Measurements from ENCODE around the gene RPS6KA2. TPM values are rescaled to one million over a fixed set of nuclear protein-coding genes. Genes with fewer than 3 reads are reported as not detected.
"Not testable (repeated sequence)": the region's sequence is repeated elsewhere in the genome, so short reads cannot be mapped to it uniquely, and the experiment has no call there.

The RPS6KA2 gene
- total and polyA plus RNA-seq, 2 experiments from 2014 or later = 12.5 to 25.3 TPM

DNA sequence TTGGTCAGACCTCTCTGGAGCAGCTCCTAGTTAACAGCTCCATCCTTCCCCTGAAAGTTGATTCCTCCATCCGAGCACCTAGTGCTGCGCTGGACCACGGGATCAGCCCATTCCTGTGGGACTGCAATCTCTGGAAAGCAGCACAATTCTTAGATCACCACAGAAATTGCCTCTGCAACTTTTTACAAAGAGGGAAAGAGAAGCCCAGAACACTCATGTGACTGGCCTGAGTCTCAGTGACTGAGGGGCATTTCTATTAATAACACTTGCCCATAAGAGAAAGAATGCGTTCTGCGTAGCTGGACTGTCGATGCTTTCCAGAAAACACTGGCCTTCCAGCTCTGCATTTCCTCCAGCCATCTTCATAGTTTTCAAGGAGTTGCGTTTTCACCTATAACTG is 262.6 kb downstream of the RPS6KA2 start:
- H3K4me2 ChIP-seq = peak overlapping the region; percentile 13; the same call in 1 of the 2 replicates
- H3K4me3 ChIP-seq = no peak overlapping the region
- Mint-ChIP-seq H3K4me1 (peaks cover 48% of the 10 kb centered on the region), H3K27me3 (ENCODE audit: insufficient read depth, low read depth, poor library complexity) (peaks cover 4% of the 10 kb centered on the region), H3K9me3 (no peaks in the 10 kb centered on the region), H3K27ac (peak overlapping the region; percentile 97), H3K36me3 (ENCODE audit: low read depth) (peaks cover 11% of the 10 kb centered on the region; the same call in 2 of the 3 replicates), H3K4me3 (peak overlapping the region; percentile 13; the same call in 2 of the 3 replicates)
- no peak for DNase-seq (ENCODE audit: low spot score)
- peak overlapping the region; percentile 67 for H3K27ac ChIP-seq (ENCODE audit: low read depth)
- H2AFZ ChIP-seq = no peak overlapping the region
- H3K79me2 ChIP-seq (replicated peaks; ENCODE audit: insufficient read depth) = no peaks in the 10 kb centered on the region
- H3K27me3 ChIP-seq (ENCODE audit: insufficient read depth) = no peaks in the 10 kb centered on the region
- ATAC-seq = peak; percentile 24; the same call in 2 of the 3 replicates
- H4K20me1 ChIP-seq (replicated peaks; ENCODE audit: insufficient read depth) = no peaks in the 10 kb centered on the region
- peaks cover 28% of the 10 kb centered on the region for H3K4me1 ChIP-seq (ENCODE audit: insufficient read depth)
- H3F3A ChIP-seq (replicated peaks; ENCODE audit: low read depth) = no peaks in the 10 kb centered on the region
- no peaks in the 10 kb centered on the region for H3K9me2 ChIP-seq (ENCODE audit: insufficient read depth)
- TF ChIP-seq JUNB (IDR thresholded peaks at IDR 0.05; ENCODE audit: unreplicated experiment) = no peak
- no peak for TF ChIP-seq CREB1 (CRISPR knock-in tag; IDR thresholded peaks at IDR 0.05; ENCODE audit: low read depth)
- no peak for TF ChIP-seq ZNF114 (CRISPR knock-in tag; IDR thresholded peaks at IDR 0.05)
- TF ChIP-seq EZH2phosphoT487 (IDR thresholded peaks at IDR 0.05; ENCODE audit: unreplicated experiment) = no peak
- no peak for TF ChIP-seq NANOG (IDR thresholded peaks at IDR 0.05; ENCODE audit: borderline replicate concordance)
- no peaks in the 10 kb centered on the region for H3K36me3 ChIP-seq (ENCODE audit: insufficient read depth)

DNA sequence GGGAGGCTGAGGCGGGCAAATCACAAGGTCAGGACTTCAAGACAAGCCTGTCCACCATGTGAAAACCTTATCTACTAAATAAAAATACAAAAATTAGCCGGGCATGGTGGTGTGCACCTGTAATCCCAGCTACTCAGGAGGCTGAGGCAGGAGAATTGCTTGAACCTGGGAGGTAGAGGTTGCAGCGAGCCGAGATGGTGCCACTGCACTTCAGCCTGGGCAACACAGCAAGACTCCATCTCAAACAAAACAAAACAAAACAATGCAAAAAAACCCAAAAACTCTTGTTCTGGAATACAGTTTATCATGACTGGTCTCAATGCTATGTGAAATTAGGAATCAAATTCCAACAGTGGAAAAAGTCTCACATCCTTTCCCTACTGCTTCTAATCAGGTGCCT is 264.6 kb downstream of the RPS6KA2 start:
- H3K4me2 ChIP-seq; H3K27me3 Mint-ChIP-seq (ENCODE audit: insufficient read depth, low read depth, poor library complexity); H3K79me2 ChIP-seq (replicated peaks; ENCODE audit: insufficient read depth); H3K4me3 ChIP-seq; H3K4me3 Mint-ChIP-seq; ATAC-seq; H2AFZ ChIP-seq; H3K9me2 ChIP-seq (ENCODE audit: insufficient read depth); H3K9me3 Mint-ChIP-seq; H3K36me3 ChIP-seq (ENCODE audit: insufficient read depth); H3K27ac Mint-ChIP-seq; DNase-seq (ENCODE audit: low spot score); H3K27ac ChIP-seq (ENCODE audit: low read depth); H3F3A ChIP-seq (replicated peaks; ENCODE audit: low read depth); H3K27me3 ChIP-seq (ENCODE audit: insufficient read depth); H4K20me1 ChIP-seq (replicated peaks; ENCODE audit: insufficient read depth): not testable (repeated sequence)
- peaks cover 11% of the 10 kb centered on the region; the same call in 2 of the 3 replicates for H3K36me3 Mint-ChIP-seq (ENCODE audit: low read depth)
- peaks cover 40% of the 10 kb centered on the region for H3K4me1 Mint-ChIP-seq
- H3K4me1 ChIP-seq (ENCODE audit: insufficient read depth) = peaks cover 28% of the 10 kb centered on the region

GRCh38 chr6:166361077-166361429 is 266.0 kb downstream of the RPS6KA2 start:
- H3K36me3 ChIP-seq (ENCODE audit: insufficient read depth) = 0 out of 2 replicates have a peak, but pooled peaks cover 2% of the 10 kb centered on the region
- H3K79me2 ChIP-seq (replicated peaks; ENCODE audit: insufficient read depth) = no peaks in the 10 kb centered on the region
- H3K4me2 ChIP-seq = no peak overlapping the region
- DNase-seq (ENCODE audit: low spot score) (no peak), ATAC-seq (no peak)
- peaks cover 11% of the 10 kb centered on the region; the same call in 2 of the 3 replicates for H3K36me3 Mint-ChIP-seq (ENCODE audit: low read depth)
- no peak overlapping the region for H3K27ac ChIP-seq (ENCODE audit: low read depth)
- peaks cover 15% of the 10 kb centered on the region for H3K4me1 ChIP-seq (ENCODE audit: insufficient read depth)
- H3K9me3 Mint-ChIP-seq = 0 out of 3 replicates have a peak, but pooled peaks cover 3% of the 10 kb centered on the region
- peaks cover 4% of the 10 kb centered on the region for H3K27me3 Mint-ChIP-seq (ENCODE audit: insufficient read depth, low read depth, poor library complexity)
- H3K27me3 ChIP-seq (ENCODE audit: insufficient read depth) = no peaks in the 10 kb centered on the region
- H3K9me2 ChIP-seq (ENCODE audit: insufficient read depth) = no peaks in the 10 kb centered on the region
- no peak overlapping the region for H3K27ac Mint-ChIP-seq
- peaks cover 28% of the 10 kb centered on the region for H3K4me1 Mint-ChIP-seq
- no peak overlapping the region for H3K4me3 Mint-ChIP-seq
- no peaks in the 10 kb centered on the region for H3F3A ChIP-seq (replicated peaks; ENCODE audit: low read depth)
- no peak overlapping the region for H2AFZ ChIP-seq
- no peaks in the 10 kb centered on the region for H4K20me1 ChIP-seq (replicated peaks; ENCODE audit: insufficient read depth)
- H3K4me3 ChIP-seq = no peak overlapping the region
- TF ChIP-seq JUNB (IDR thresholded peaks at IDR 0.05; ENCODE audit: unreplicated experiment) (no peak), EZH2phosphoT487 (IDR thresholded peaks at IDR 0.05; ENCODE audit: unreplicated experiment) (no peak), STAT1 (IDR thresholded peaks at IDR 0.05; ENCODE audit: unreplicated experiment) (no peak), ZNF114 (CRISPR knock-in tag; IDR thresholded peaks at IDR 0.05) (no peak), CREB1 (CRISPR knock-in tag; IDR thresholded peaks at IDR 0.05; ENCODE audit: low read depth) (no peak), ZNF462 (CRISPR knock-in tag; IDR thresholded peaks at IDR 0.05) (no peak), POLR2AphosphoS5 (IDR thresholded peaks at IDR 0.05; ENCODE audit: low read depth) (no peak)
- TF ChIP-seq, protein P1, sequence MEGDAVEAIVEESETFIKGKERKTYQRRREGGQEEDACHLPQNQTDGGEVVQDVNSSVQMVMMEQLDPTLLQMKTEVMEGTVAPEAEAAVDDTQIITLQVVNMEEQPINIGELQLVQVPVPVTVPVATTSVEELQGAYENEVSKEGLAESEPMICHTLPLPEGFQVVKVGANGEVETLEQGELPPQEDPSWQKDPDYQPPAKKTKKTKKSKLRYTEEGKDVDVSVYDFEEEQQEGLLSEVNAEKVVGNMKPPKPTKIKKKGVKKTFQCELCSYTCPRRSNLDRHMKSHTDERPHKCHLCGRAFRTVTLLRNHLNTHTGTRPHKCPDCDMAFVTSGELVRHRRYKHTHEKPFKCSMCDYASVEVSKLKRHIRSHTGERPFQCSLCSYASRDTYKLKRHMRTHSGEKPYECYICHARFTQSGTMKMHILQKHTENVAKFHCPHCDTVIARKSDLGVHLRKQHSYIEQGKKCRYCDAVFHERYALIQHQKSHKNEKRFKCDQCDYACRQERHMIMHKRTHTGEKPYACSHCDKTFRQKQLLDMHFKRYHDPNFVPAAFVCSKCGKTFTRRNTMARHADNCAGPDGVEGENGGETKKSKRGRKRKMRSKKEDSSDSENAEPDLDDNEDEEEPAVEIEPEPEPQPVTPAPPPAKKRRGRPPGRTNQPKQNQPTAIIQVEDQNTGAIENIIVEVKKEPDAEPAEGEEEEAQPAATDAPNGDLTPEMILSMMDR (conservative IDR thresholded peaks at IDR 0.05; ENCODE audit: low read depth in 2 of 2) = no peak
